Neutrophil (primary cell): ENCODE data around the gene ITGB1.
"Not testable (repeated sequence)": the region's sequence is repeated elsewhere in the genome, so short reads cannot be mapped to it uniquely, and the experiment has no call there.

ENCODE experiments used
- H3K27ac ChIP-seq: fragments of 200-600 bp; sonication (generic); 2 replicates; pipeline ENCODE4 v1.5.1; 2016; ENCODE audit warnings: mild to moderate bottlenecking, moderate library complexity
- H3K27me3 ChIP-seq: fragments of 200-600 bp; sonication (generic); 2 replicates; pipeline ENCODE4 v1.6.0; 2016; ENCODE audit warnings: mild to moderate bottlenecking
- H3K36me3 ChIP-seq: fragments of 200-600 bp; sonication (generic); 2 replicates; pipeline ENCODE4 v1.5.1; 2017
- H3K4me1 ChIP-seq, 2 experiments: fragments of 200-600 bp in 1 of 2; sonication (generic) in 1 of 2; 1 replicate in 1 of 2; 2 replicates in 1 of 2; pipeline versions ENCODE4 v1.5.1 to v1.6.1; 2013 to 2016; ENCODE audit warnings: low read depth in 1 of 2, low read length in 1 of 2, mild to moderate bottlenecking in 1 of 2, moderate library complexity in 1 of 2; ENCODE audit not compliant: control insufficient read depth in 1 of 2, insufficient read depth in 1 of 2
- H3K4me3 ChIP-seq, 2 experiments: fragments of 200-600 bp in 1 of 2; sonication (generic) in 1 of 2; 1 replicate in 1 of 2; 2 replicates in 1 of 2; pipeline ENCODE4 v1.5.1; 2013 to 2016; ENCODE audit warnings: low read depth in 1 of 2, low read length in 1 of 2, mild to moderate bottlenecking in 1 of 2, moderate library complexity in 1 of 2
- H3K9me3 ChIP-seq: fragments of 200-600 bp; sonication (generic); 2 replicates; pipeline ENCODE4 v1.5.1; 2016
- TF ChIP-seq, protein P1 (sequence below): fragments of 200-600 bp; sonication (generic); IDR thresholded peaks from 2 replicates; pipeline ENCODE4 v1.5.1; 2016; ENCODE audit warnings: antibody characterized with exemption

ITGB1 gene

GRCh38 chr10:32981760-32982159 lies 23.7 kb upstream of the ITGB1 start:
- Histone ChIP-seq H3K4me3 (no peak overlapping the region), H3K36me3 (no peaks in the 10 kb centered on the region), H3K27me3 (peaks cover 8% of the 10 kb centered on the region), H3K4me1 (peaks cover 10 to 14% of the 10 kb centered on the region in 2 experiments), H3K9me3 (no peaks in the 10 kb centered on the region), H3K27ac (no peak overlapping the region)
- TF ChIP-seq, protein P1, sequence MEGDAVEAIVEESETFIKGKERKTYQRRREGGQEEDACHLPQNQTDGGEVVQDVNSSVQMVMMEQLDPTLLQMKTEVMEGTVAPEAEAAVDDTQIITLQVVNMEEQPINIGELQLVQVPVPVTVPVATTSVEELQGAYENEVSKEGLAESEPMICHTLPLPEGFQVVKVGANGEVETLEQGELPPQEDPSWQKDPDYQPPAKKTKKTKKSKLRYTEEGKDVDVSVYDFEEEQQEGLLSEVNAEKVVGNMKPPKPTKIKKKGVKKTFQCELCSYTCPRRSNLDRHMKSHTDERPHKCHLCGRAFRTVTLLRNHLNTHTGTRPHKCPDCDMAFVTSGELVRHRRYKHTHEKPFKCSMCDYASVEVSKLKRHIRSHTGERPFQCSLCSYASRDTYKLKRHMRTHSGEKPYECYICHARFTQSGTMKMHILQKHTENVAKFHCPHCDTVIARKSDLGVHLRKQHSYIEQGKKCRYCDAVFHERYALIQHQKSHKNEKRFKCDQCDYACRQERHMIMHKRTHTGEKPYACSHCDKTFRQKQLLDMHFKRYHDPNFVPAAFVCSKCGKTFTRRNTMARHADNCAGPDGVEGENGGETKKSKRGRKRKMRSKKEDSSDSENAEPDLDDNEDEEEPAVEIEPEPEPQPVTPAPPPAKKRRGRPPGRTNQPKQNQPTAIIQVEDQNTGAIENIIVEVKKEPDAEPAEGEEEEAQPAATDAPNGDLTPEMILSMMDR, result no peak

DNA sequence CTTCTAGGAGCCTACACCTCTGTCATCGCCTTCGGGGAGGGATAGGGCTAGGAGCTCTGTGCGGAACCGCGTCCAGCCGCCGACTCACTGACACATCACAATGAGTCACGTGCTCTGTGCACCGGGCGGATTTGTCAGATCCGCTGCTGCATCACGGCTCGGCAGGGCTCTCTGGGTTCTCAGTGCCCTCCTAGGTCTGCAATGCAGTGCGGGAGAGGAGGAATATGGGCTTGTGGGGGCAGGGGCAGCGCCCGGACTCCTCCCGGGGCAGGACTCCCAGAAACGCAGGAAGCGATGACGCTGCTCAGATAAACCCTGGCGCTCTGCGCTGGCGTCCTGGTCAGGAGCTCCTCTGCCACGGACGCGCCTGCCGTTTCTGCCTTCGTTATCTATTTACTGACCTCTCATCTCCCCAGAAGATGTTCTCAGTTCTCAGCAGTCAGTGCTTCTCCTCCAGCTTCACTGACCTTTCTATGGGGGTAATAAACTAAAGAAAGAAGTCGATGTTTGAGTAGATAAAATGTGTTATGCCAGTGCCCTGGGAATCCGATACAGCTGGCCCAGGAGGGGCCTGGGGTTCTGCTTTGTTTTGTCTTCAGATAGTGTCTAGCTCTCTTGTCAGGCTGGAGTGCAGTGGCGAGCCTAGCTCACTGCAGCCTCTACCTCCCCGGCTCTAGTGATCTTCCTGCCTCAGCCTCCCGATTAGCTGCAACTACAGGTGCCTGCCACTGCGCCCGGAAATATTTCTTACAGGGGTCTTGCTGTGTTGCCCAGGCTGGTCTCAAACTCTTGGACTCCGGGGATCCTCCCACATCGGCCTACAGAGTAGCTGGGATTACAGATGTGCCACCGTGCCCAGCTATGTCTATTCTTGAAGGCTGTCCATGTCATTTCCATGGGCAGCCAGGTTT lies 22.8 kb upstream of the ITGB1 start:
- TF ChIP-seq, protein P1, result no peak
- no peaks in the 10 kb centered on the region for H3K9me3 ChIP-seq
- peaks cover 8% of the 10 kb centered on the region for H3K27me3 ChIP-seq
- no peak overlapping the region for H3K27ac ChIP-seq
- H3K4me3 ChIP-seq, result peak overlapping the region; percentile 53 to 57
- H3K4me1 ChIP-seq, result peaks cover 10 to 14% of the 10 kb centered on the region in 2 experiments
- H3K36me3 ChIP-seq, result no peaks in the 10 kb centered on the region

GRCh38 chr10:32980242-32980557 lies 22.2 kb upstream of the ITGB1 start:
- Histone ChIP-seq H3K9me3 (no peaks in the 10 kb centered on the region), H3K27me3 (peaks cover 8% of the 10 kb centered on the region), H3K27ac (no peak overlapping the region), H3K4me1 (peaks cover 10 to 14% of the 10 kb centered on the region in 2 experiments), H3K36me3 (no peaks in the 10 kb centered on the region), H3K4me3 (peak overlapping the region; percentile 53 to 57)
- TF ChIP-seq, protein P1, result no peak

DNA sequence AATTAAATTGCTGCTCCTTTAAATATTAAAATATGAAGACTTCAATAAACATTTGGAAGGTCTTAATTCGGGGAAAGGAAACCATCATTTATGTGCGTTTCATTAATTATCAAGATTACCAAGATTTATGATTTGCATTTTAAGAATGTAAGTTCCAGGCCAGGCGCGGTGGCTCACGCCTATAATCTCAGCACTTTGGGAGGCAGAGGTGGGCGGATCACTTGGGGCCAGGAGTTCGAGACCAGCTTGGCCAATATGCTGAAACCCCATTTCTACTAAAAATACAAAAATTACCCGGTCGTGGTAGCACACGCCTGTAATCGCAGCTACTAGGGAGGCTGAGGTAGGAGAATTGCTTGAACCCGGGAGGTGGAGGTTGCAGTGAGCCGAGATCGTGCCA lies 21.7 kb upstream of the ITGB1 start:
- H3K36me3 ChIP-seq, H3K27me3 ChIP-seq, H3K4me3 ChIP-seq, H3K9me3 ChIP-seq, H3K27ac ChIP-seq: not testable (repeated sequence)
- H3K4me1 ChIP-seq, result peaks cover 10 to 14% of the 10 kb centered on the region in 2 experiments

GRCh38 chr10:32979041-32979440 lies 21.0 kb upstream of the ITGB1 start:
- Histone ChIP-seq H3K9me3 (no peaks in the 10 kb centered on the region), H3K4me1 (peaks cover 10 to 14% of the 10 kb centered on the region in 2 experiments), H3K27ac (no peak overlapping the region)

GRCh38 chr10:32977846-32978809 lies 20.1 kb upstream of the ITGB1 start:
- H3K27me3 ChIP-seq, H3K27ac ChIP-seq, H3K4me3 ChIP-seq, H3K36me3 ChIP-seq, H3K9me3 ChIP-seq: not testable (repeated sequence)
- peaks cover 10 to 14% of the 10 kb centered on the region in 2 experiments for H3K4me1 ChIP-seq

More at GRCh38 chr10:32979041-32979440, 21.0 kb upstream of the ITGB1 start:
- H3K27me3 ChIP-seq, result peaks cover 8% of the 10 kb centered on the region
- TF ChIP-seq, protein P1, result no peak
- no peaks in the 10 kb centered on the region for H3K36me3 ChIP-seq
- H3K4me3 ChIP-seq, result no peak overlapping the region
